Endothelial cell of umbilical vein (primary cell): ENCODE data around the gene RELN. TPM values are rescaled to one million over a fixed set of nuclear protein-coding genes. Genes with fewer than 3 reads are reported as not detected.

Source experiments
- BruUV-seq: library from RNA; stranded (reverse); fragments of 400-500 nt; replicated peaks from 2 replicates; lab custom pipeline; 2021; lab: Mats Ljungman, UMichigan
- CTCF ChIA-PET: fragments of 300-600, 350-600 bp; sonication (Branson Sonifier 250); formaldehyde crosslinking; loops from one replicate; lab custom pipeline; 2021; ENCODE audit warnings: antibody characterized with exemption, inconsistent platforms; lab: Charles Lee
- POLR2A ChIA-PET: fragments of 300-600, 350-600 bp; sonication (Branson Sonifier 250); formaldehyde crosslinking; loops from one replicate; lab custom pipeline; 2021; ENCODE audit warnings: antibody characterized with exemption, inconsistent platforms; lab: Charles Lee
- DNase-seq: peaks from one replicate; pipeline ENCODE4 v3.0.0-alpha.2; 2011; ENCODE audit warnings: low read depth, low spot score
- FAIRE-seq: peaks from 2 replicates; lab custom pipeline; 2011; peaks lifted over from hg19 to GRCh38; lab: Jason Lieb, UNC
- H2AFZ ChIP-seq: 2 replicates; pipeline ENCODE4 v1.6.0; 2012; ENCODE audit warnings: low read depth, low read length, control low read depth, inconsistent platforms
- H3K27ac ChIP-seq: 2 replicates; pipeline ENCODE4 v1.5.1; 2011; ENCODE audit warnings: low read depth, mild to moderate bottlenecking, control low read depth, low read length, moderate library complexity; ENCODE audit not compliant: insufficient read depth
- H3K27me3 ChIP-seq, 2 experiments: 2 replicates each; pipeline versions ENCODE4 v1.6.0 to v1.6.1; 2011; ENCODE audit warnings: low read length in 2 of 2, mixed read lengths in 1 of 2; ENCODE audit not compliant: control insufficient read depth in 2 of 2, insufficient read depth in 2 of 2
- H3K36me3 ChIP-seq, 2 experiments: 2 replicates in 1 of 2; 3 replicates in 1 of 2; pipeline ENCODE4 v1.5.1; 2011; ENCODE audit warnings: low read length in 2 of 2, mild to moderate bottlenecking in 1 of 2, moderate library complexity in 1 of 2; ENCODE audit not compliant: control insufficient read depth in 2 of 2, insufficient read depth in 2 of 2; ENCODE audit errors: extremely low read depth in 1 of 2
- H3K4me1 ChIP-seq: 3 replicates; pipeline ENCODE4 v1.5.1; 2011; ENCODE audit warnings: mild to moderate bottlenecking, low read length; ENCODE audit not compliant: control insufficient read depth, insufficient read depth; ENCODE audit errors: extremely low read depth
- H3K4me2 ChIP-seq: 2 replicates; pipeline ENCODE4 v1.6.1; 2011; ENCODE audit warnings: low read length, control low read depth, mixed read lengths; ENCODE audit not compliant: insufficient read depth
- H3K4me3 ChIP-seq, 3 experiments: fragments of 200-600 bp in 1 of 3; sonication (generic), shearing (Covaris generic) in 1 of 3; replicated peaks in 1 of 3; 2 replicates each; pipeline ENCODE4 v1.5.1; 2011 to 2016; ENCODE audit warnings: control low read depth in 3 of 3, low read length in 3 of 3, mild to moderate bottlenecking in 2 of 3, inconsistent platforms in 1 of 3, low read depth in 1 of 3, moderate library complexity in 1 of 3; ENCODE audit not compliant: insufficient read depth in 1 of 3
- H3K79me2 ChIP-seq: 2 replicates; pipeline ENCODE4 v1.6.0; 2012; ENCODE audit warnings: low read length, inconsistent platforms; ENCODE audit not compliant: control insufficient read depth, insufficient read depth
- H3K9ac ChIP-seq: replicated peaks from 2 replicates; pipeline ENCODE3; 2011; ENCODE audit warnings: low read length, control low read depth; ENCODE audit not compliant: insufficient read depth; ENCODE audit errors: extremely low read depth
- H3K9me1 ChIP-seq: replicated peaks from 3 replicates; pipeline ENCODE4 v1.6.0; 2011; ENCODE audit warnings: mild to moderate bottlenecking, low read length; ENCODE audit not compliant: control insufficient read depth, insufficient read depth; ENCODE audit errors: extremely low read depth
- H3K9me3 ChIP-seq: replicated peaks from 2 replicates; pipeline ENCODE4 v1.5.1; 2012; ENCODE audit warnings: low read length, inconsistent platforms; ENCODE audit not compliant: control insufficient read depth, insufficient read depth
- H4K20me1 ChIP-seq: replicated peaks from 2 replicates; pipeline ENCODE3; 2011; ENCODE audit warnings: mild to moderate bottlenecking, low read length; ENCODE audit not compliant: control insufficient read depth, insufficient read depth; ENCODE audit errors: extremely low read depth
- CTCF ChIP-seq, 2 donors: IDR thresholded peaks; 1 replicate in 1 of 2; 2 replicates in 1 of 2; pipeline ENCODE4 v1.5.1; 2011; ENCODE audit warnings: low read length in 2 of 2, mild to moderate bottlenecking in 2 of 2, moderate library complexity in 2 of 2, control low read depth in 1 of 2, inconsistent platforms in 1 of 2, low read depth in 1 of 2; ENCODE audit not compliant: insufficient read depth in 1 of 2; ENCODE audit errors: extremely low read depth in 1 of 2
- EZH2 ChIP-seq: IDR thresholded peaks from 2 replicates; pipeline ENCODE4 v1.6.1; 2012; ENCODE audit warnings: borderline replicate concordance, low read depth, mild to moderate bottlenecking, moderate library complexity, low read length, inconsistent platforms; ENCODE audit not compliant: severe bottlenecking
- FOS ChIP-seq: IDR thresholded peaks from 2 replicates; pipeline ENCODE4 v1.6.1; 2011; ENCODE audit warnings: mild to moderate bottlenecking, low read length, moderate library complexity, borderline replicate concordance; ENCODE audit not compliant: insufficient read depth
- GATA2 ChIP-seq: IDR thresholded peaks from 2 replicates; pipeline ENCODE4 v1.7.0; 2011; ENCODE audit warnings: low read depth, mild to moderate bottlenecking, moderate library complexity, mixed read lengths, low read length; ENCODE audit not compliant: insufficient read length, insufficient read depth
- JUN ChIP-seq: IDR thresholded peaks from 2 replicates; pipeline ENCODE4 v1.6.1; 2011; ENCODE audit warnings: borderline replicate concordance, low read depth; ENCODE audit not compliant: insufficient read length, insufficient read depth
- MAX ChIP-seq: IDR thresholded peaks from 2 replicates; pipeline ENCODE4 v1.6.1; 2011; ENCODE audit not compliant: insufficient read depth, insufficient read length
- MYC ChIP-seq: IDR thresholded peaks from one replicate; pipeline ENCODE4 v1.6.1; 2011; ENCODE audit warnings: mild to moderate bottlenecking, low read depth, low read length
- POLR2A ChIP-seq: IDR thresholded peaks from 2 replicates; pipeline ENCODE4 v1.6.1; 2012; ENCODE audit warnings: low read depth, mild to moderate bottlenecking, control low read depth, low read length
- POLR2AphosphoS5 ChIP-seq: IDR thresholded peaks from 2 replicates; pipeline ENCODE4 v1.6.1; 2012; ENCODE audit warnings: low read depth, mild to moderate bottlenecking, control low read depth, low read length, moderate library complexity; ENCODE audit not compliant: insufficient read depth
- dilution Hi-C: fragments of 300-500 bp; cut with MboI; formaldehyde crosslinking; loops from one replicate; pipeline ENCODE4 v1.15.0; 2019; ENCODE audit warnings: low sequenced_read_pairs; ENCODE audit not compliant: extremely low pct_ligation_motif_present
- intact Hi-C: fragments of 100-400 bp; cut with micrococcal nuclease; formaldehyde crosslinking; loops from one replicate; pipeline ENCODE4 v1.10.0; 2022
- polyA plus RNA-seq, 4 experiments: library from polyadenylated mRNA; depleted of rRNA in 3 of 4; stranded (reverse) in 3 of 4; unstranded in 1 of 4; fragments of >200 nt; gene quantifications; 2 replicates each; pipeline versions ENCODE4 v1.2.1 to v1.2.3, GENCODE V29; 2011 to 2012; ENCODE audit warnings: missing spikeins in 1 of 4
- total RNA-seq: library from RNA; stranded (reverse); gene quantifications from 2 replicates; pipeline ENCODE4 v1.2.3, GENCODE V29; 2021

The RELN gene
- total and polyA plus RNA-seq, 2 donors (not counting 3 experiments of a cell fraction or from before 2014, with no cell fraction given), result 0.15 to 0.22 TPM

- no peak overlapping the region for H3K4me3 ChIP-seq
- dilution Hi-C loops (no loop called here), intact Hi-C loops (no loop called here)
- no peaks in the 10 kb centered on the region for H3K9me3 ChIP-seq
- H3K9ac ChIP-seq, result no peak overlapping the region
- no peaks in the 10 kb centered on the region for H3K36me3 ChIP-seq
- H3K4me2 ChIP-seq, result no peak overlapping the region
- no peak overlapping the region for H2AFZ ChIP-seq
- H3K27ac ChIP-seq, result no peak overlapping the region
- H3K79me2 ChIP-seq, result no peaks in the 10 kb centered on the region
- H3K9me1 ChIP-seq, result no peaks in the 10 kb centered on the region
- ChIA-PET CTCF (no interaction called here), POLR2A (no interaction called here)
- no TSS peak for BruUV-seq
- DNase-seq (no peak), FAIRE-seq (no peak)
- no peaks in the 10 kb centered on the region for H3K4me1 ChIP-seq
- H4K20me1 ChIP-seq, result no peaks in the 10 kb centered on the region
- H3K27me3 ChIP-seq, result peaks cover 2 to 3% of the 10 kb centered on the region in 2 experiments
- TF ChIP-seq MAX, result no peak
- no peak for TF ChIP-seq GATA2
- no peak for TF ChIP-seq MYC
Observed at GRCh38 chr7:103889451-103889850, 100.0 kb downstream of the RELN start.

GRCh38 chr7:103888603-103889153, 100.8 kb downstream of the RELN start:
- Histone ChIP-seq H3K9me3 (no peaks in the 10 kb centered on the region), H3K9ac (no peak overlapping the region), H4K20me1 (no peaks in the 10 kb centered on the region), H3K9me1 (no peaks in the 10 kb centered on the region), H3K4me3 (no peak overlapping the region), H3K27me3 (peaks cover 2 to 3% of the 10 kb centered on the region in 2 experiments), H3K79me2 (no peaks in the 10 kb centered on the region), H3K36me3 (no peaks in the 10 kb centered on the region), H2AFZ (no peak overlapping the region), H3K27ac (no peak overlapping the region), H3K4me1 (no peaks in the 10 kb centered on the region), H3K4me2 (no peak overlapping the region)
- POLR2A ChIA-PET, result no interaction called here
- CTCF ChIA-PET, result no interaction called here
- dilution Hi-C loops (no loop called here), intact Hi-C loops (no loop called here)
- DNase-seq (no peak), FAIRE-seq (no peak)
- TF ChIP-seq EZH2 (no peak), GATA2 (no peak), MAX (no peak), CTCF (IDR thresholded peaks at IDR 0.05; ENCODE audit: extremely low read depth in 1 of 2, insufficient read depth in 1 of 2, low read depth in 1 of 2, low read length in 2 of 2) (no peak), FOS (no peak), JUN (no peak), POLR2AphosphoS5 (no peak), MYC (no peak), POLR2A (no peak)
- no TSS peak for BruUV-seq
